SH-SY5Y (cell line): ENCODE measurements around the gene DIP2C.

ENCODE experiments used
- GATA2 ChIP-seq: IDR thresholded peaks from 2 replicates; pipeline ENCODE4 v1.6.1; 2011; ENCODE audit warnings: mild to moderate bottlenecking, low read depth, low read length
- GATA3 ChIP-seq: IDR thresholded peaks from 2 replicates; pipeline ENCODE4 v1.6.1; 2011; ENCODE audit warnings: low read depth, mild to moderate bottlenecking, low read length, moderate library complexity

Gene DIP2C

DNA sequence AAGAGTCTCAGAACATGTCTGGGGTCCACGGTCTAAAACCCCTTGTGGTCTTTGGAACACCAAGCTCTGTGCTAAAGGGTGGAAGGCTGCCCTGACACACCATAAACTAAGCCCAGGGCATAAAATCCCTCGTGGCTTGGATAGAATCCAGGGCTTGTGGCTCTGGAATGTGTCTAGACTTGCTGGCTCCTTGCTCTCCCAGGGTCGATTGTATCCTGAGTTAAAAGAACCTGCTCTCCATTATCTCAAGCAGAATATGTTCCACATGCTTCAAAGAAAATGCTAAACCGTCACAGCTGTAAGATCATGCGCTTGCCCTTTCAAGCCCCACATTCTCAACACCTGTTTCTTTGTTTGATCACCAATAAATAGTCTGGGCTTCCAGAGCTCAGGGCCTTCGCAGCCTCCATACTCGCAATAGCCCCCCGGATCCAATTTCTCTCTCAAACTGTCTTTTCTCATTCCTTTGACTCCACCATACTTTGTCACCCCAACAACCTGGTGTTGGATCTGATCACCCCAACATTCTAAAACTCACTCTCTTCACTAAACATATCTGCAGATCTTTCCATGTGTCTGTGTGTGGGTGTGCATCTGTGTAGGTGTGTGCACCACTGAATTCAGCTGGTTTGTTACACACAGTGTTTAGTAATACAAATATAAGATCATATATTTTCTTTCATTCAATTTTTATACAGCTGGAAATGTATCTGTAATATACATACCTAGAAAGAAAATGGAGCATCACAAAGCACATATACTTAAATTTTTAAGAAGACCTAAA, 315.8 kb downstream of the DIP2C start:
- TF ChIP-seq GATA3 (no peak), GATA2 (peak; percentile 37; the same call in 1 of the 2 replicates)

DNA sequence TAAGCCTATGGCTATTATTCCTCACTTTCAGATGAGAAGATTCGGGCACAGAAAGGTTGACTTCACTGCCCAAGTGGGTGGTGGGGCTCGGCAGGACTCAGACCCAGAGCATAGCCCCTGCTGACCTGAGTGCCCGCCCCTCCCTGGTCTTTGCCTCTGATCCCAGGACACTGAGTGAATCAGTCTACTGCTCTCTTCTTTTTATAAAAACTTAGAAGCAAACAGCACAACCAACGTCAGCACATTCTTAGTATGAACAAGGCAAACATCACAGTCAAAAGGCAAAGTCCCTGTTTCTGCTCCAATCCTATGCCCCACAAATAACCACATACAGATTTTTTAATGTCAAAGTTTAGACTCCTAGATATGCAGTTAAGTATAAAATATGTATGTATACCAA, 316.5 kb downstream of the DIP2C start:
- TF ChIP-seq GATA2 (no peak), GATA3 (no peak)

DNA sequence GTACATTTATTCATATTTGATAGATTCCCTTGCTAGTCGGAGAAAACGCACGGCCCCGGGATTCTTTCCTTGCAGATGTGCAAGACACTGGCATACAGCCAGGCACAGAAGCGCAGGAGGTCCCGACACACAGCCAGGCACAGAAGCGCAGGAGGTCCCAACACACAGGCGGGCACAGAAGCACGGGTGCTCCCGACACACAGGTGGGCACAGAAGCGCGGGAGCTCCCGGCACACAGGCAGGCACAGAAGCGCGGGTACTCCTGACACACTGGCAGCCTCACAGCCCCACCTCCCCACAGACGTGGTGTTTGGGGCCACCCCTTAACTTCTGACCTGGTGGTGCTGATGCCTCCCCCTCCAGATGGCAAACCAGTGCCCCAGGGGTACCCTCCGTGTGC, 316.9 kb downstream of the DIP2C start:
- TF ChIP-seq GATA2 (no peak), GATA3 (no peak)

DNA sequence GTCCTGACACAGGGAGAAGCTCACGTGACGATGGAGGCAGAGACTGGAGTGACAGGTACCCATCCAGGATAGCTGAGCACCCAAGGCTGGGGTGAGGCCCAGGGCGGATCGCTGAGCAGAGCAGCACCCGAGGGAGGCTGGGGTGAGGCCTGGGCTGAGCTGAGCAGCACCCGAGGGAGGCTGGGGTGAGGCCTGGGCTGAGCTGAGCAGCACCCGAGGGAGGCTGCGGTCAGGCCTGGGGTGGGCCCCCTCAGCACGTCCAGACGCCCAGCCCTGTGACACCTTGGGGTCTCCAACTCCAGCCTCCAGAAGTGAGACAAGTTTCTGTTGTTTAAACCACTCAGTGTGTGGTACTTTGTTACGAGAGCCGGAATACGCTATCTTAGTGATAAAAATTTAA, 318.0 kb downstream of the DIP2C start:
- TF ChIP-seq GATA3 (no peak), GATA2 (no peak)

DNA sequence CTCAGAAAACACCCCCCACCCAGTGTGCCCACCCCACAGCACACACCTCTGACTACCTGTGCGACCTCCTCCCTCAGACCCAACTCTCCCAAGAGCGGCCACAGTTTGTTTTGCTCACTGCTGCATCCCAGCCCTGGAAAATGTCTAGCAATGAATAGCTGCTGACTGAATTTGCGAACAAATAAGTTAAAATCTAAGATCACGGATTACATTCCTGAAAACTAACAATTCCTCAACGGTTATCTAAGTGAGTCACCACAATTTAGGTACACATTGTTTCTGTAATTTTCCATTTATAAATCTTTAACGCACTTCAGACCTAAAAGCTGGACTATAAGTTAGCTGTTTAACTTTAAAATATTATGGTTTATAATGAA, 319.0 kb downstream of the DIP2C start:
- no peak for TF ChIP-seq GATA2
- no peak for TF ChIP-seq GATA3

DNA sequence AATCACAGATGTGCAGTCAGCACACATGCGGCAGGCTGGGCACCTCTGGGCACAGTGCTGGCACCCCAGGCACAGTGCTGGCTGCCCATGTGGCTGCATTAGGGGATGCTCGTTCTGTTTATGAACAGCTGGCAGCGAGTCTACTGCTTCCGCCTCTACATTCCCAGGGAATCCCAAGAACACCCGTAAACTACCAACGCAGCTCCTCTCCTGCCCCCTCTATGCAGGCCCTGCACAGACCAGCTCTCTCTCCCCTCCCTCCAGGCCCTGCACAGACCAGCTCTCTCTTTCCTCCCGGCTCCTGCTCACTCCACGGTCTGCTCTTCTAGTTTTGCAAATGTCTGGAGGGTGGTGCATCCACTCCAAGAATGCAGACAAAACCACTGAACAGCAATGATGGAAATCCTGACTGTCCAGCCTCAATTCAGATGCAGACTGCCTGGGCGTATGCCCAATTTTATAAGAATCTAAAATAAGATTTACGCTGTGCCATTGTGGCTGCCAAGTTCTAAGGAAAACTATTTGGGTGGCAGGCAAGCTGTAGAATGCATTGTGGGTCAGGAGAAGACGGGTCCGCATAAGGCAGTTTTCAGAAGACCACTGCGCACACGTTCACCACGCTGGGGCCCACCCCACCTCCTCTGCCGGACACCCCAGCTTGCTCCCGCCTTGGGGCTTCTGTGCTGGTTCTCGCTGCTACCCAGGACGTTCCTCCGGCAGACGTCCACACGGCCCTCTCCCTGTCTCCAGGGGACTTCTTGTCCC, 319.6 kb downstream of the DIP2C start:
- peak; percentile 85 for TF ChIP-seq GATA2
- no peak for TF ChIP-seq GATA3

DNA sequence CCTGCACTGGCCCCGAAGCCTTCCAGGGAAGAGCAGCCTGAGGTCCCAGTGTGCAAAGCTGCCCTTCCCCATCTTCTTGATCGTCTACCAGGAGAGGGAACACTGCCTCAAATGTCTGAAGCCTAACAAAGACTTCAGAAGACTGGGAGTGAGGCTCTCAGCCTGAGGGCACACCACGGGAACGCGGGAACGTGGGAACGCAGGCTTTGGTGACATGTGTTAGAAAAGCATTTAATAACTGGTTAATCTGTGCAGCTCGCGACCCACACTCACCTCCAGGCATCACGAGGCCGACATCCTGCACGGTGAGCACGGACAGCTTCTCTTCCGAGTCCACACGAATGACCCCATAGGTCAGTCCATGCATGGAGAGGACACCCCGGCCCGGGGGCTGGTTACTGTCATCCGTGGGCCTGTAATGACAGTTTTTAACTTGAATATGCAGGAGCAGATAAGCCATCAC, 320.2 kb downstream of the DIP2C start:
- no peak for TF ChIP-seq GATA2
- TF ChIP-seq GATA3, result no peak

DNA sequence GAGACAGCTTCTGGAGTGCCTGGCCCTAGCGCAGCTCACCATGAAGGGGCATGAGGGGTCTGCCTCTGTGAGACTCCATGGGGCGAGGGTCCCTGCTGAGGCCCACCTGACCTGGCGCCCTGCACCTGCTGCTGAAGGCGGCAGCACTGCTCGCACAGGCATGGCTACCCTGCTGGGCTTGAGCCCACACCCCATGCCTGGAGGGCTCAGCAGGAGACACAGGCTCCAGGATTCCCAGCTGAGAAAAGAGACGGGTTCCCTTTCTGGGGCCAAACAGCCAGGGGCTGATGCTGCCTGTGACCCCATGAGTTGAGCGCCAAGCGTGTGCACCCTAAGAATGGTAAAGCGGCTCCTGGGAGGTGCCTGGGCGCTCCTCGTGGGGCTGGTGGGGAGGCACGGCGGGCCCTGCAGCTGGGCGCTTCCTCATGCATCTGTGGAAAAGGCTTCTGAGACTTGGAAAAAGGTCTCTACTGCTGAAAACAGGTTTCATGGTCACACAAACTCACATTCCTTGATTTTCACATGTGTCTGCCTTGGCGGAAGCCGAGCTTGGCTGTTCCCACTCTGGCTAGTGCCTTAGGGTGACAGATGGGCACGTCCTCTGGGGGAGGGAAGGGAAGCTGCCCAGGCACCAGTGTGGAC, 320.8 kb downstream of the DIP2C start:
- TF ChIP-seq GATA2 (no peak), GATA3 (no peak)

DNA sequence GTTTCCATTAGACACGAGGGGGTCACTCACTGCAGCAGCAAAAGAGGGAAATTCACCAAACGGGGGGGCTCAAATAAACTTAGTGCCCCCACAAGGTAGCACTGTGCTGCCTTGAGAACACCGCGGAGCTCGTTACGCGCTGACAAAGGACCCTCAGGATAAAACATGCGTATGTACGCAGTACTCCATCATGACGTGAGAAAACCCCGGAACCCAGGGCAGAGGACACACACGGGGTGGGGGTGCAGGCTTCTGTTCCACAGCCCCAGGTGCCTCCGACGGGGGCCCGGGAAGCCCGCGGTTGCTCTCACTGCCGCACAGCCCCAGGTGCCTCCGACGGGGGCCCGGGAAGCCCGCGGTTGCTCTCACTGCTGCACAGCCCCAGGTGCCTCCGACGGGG, 321.8 kb downstream of the DIP2C start:
- TF ChIP-seq GATA2, result no peak
- TF ChIP-seq GATA3, result no peak

DNA sequence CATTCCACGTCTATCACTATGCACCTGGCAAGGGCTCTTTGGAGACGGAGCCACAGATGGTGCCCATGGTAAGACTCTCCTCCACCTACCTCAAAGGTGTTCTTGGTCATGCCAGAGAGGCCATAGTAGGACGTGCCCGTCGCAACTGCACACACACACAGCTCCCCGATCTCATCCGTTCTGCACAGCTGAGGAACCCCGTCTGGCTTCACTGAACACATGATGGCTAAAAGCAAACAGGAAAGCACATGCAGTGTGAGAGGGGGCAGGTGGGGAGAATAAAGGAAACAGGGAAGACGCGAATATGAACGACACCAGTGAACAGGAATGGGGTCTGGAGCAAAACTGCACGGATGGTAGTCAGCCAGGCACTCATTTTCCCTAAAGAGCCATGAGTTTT, 323.3 kb downstream of the DIP2C start:
- TF ChIP-seq GATA2 (no peak), GATA3 (no peak)

DNA sequence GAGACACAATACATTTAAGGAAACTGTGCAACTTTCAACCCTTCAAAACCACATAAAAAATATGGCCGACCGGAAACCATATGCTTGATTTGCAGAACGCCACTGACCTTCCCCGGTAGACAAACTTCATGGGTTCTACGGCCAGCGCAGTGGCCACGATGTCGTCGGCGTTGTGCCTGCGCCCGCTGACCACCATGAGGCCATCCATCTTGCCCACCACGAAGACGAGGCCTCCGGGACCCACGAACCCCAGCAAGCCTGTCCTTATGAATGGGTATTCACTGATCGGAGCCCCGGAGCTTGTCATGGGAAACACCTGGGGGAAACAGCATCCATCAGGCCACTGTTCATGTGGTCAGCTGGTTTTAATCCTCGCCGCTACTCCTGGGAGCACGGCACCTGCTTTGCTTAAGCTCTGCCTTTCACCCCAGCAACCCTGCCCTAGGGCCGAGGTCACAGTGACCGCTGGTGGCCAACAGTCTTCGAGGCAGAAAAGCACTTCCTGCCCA, 325.1 kb downstream of the DIP2C start:
- TF ChIP-seq GATA2 (no peak), GATA3 (no peak)

DNA sequence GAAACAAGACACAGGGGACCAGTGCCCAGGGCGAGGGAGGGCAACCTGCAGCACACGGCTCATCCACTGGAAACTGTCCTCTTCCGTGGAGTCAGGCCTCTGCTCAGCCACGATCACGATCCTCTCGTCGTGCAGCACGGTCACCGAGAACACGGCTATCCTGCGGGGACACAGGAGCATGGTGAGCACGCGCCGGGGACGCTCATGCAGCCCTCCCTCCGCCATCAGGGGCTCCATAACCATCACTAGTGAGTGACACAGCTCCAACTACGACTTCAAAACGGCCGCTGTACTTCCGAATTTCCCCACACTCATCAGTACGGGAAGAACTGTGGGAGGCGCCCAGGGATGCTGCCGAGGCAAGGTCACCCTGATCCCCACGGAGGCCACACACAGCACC, 326.3 kb downstream of the DIP2C start:
- TF ChIP-seq GATA2 (no peak), GATA3 (no peak)

DNA sequence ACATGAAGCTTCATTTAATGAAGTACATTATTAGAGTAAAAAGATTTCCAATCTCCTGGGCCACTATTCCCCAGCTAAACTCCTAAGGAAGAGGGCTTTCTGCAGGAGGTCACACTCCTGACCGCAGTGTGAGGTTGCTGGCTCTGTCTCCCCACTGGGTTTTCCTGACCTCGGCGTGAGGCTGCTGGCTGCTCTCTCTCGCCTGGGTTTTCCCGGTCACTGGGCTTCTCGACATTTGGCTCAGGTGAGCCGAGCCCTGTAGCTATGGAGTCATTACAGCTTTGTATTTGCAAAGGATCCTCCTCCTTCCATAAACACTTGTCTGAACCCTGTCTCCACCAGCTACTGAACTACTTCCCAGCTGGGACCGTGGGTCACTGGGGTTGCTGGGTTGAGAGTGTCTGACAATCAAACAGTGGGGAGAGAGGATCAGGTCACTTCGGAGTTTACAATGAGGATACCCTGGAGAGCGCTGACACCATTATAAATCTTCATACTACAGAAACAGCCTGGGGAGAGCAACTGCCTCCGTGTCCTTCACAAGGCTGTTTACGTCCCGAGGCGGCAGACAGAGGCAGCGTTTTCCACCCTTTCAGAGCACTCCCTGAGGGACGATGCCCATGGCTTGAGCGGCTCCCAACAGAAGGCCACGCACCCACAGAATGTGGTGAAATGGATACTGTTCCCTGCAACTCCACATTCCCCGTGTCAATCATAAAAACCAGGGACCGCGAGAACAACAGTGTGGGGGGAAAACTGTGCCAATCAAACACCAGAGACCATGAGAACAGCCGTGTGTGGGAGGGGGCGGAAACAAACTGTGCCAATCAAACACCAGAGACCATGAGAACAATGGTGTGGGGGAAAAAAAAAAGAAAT, 328.0 kb downstream of the DIP2C start:
- TF ChIP-seq GATA3, result no peak
- TF ChIP-seq GATA2, result no peak

DNA sequence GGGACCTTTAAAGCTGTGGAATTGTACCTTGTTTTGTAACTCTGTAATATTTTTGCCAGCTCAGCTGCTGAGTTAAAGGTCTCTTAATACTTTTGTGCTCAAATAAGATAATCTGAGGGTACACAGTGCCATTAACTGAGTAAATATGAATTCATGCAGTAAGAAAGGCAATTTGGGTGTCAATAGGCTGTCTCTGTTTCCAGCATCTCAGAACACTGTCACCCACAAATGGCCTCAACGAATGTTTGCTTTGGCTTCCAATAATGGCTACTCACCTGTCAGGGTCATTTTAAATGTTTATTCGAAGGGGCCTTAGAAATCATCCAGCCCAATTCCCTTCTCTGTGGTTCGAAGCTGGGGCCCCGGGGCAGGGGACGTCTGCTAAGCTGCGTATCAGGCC, 328.8 kb downstream of the DIP2C start:
- TF ChIP-seq GATA3 (no peak), GATA2 (no peak)
